ENCODE results near the gene NFATC2.

GRCh38 chr20:51366155-51366886, 176.2 kb downstream of the NFATC2 start:
- no peak for TF ChIP-seq REST (IDR thresholded peaks at IDR 0.05; ENCODE audit: borderline replicate concordance)
- no peak for TF ChIP-seq CTCF (IDR thresholded peaks at IDR 0.05; ENCODE audit: poor library complexity, severe bottlenecking)
- TF ChIP-seq RAD21 (conservative IDR thresholded peaks at IDR 0.05): no peak
- no peak for TF ChIP-seq EP300 (conservative IDR thresholded peaks at IDR 0.05; ENCODE audit: poor library complexity, severe bottlenecking)
- TF ChIP-seq TAF1 (IDR thresholded peaks at IDR 0.05; ENCODE audit: low read depth): no peak
- TF ChIP-seq POLR2AphosphoS5 (IDR thresholded peaks at IDR 0.05): no peak
- TF ChIP-seq SMC3 (conservative IDR thresholded peaks at IDR 0.05; ENCODE audit: poor library complexity): no peak
- TF ChIP-seq EZH2 (IDR thresholded peaks at IDR 0.05; ENCODE audit: borderline replicate concordance, insufficient read depth, low read length, poor library complexity, severe bottlenecking): no peak
